Left kidney (tissue), 2 donors: ENCODE results near the gene EPB41L2. TPM values are rescaled to one million over a fixed set of nuclear protein-coding genes. Genes with fewer than 3 reads are reported as not detected.
A peak's percentile ranks its signal among the peaks of the same experiment; 100 is the strongest.

Experiments
- DNase-seq: peaks from one replicate; pipeline ENCODE4 v3.0.0-alpha.2; 2013
- polyA plus RNA-seq: library from polyadenylated mRNA; unstranded; fragments of 120-200 nt; gene quantifications from one replicate; pipeline ENCODE4 v1.2.1, GENCODE V29; 2013; ENCODE audit not compliant: insufficient read length

The EPB41L2 gene
- polyA plus RNA-seq, 1 donor: 206 TPM

- no peak for DNase-seq
Observed at GRCh38 chr6:130839379-130839778, 223.7 kb downstream of the EPB41L2 start.

GRCh38 chr6:130838951-130839350 is 224.1 kb downstream of the EPB41L2 start:
- DNase-seq: no peak

GRCh38 chr6:130838250-130838860 is 224.7 kb downstream of the EPB41L2 start:
- no peak for DNase-seq

- no peak for DNase-seq
Observed at GRCh38 chr6:130837067-130837466, 226.0 kb downstream of the EPB41L2 start.

- DNase-seq: no peak
Observed at GRCh38 chr6:130836055-130836640, 226.9 kb downstream of the EPB41L2 start.

GRCh38 chr6:130834482-130835251 is 228.4 kb downstream of the EPB41L2 start:
- no peak for DNase-seq

- DNase-seq: no peak
Observed at GRCh38 chr6:130833569-130833968, 229.5 kb downstream of the EPB41L2 start.

GRCh38 chr6:130831607-130832006 is 231.4 kb downstream of the EPB41L2 start:
- DNase-seq: peak; percentile 7

- DNase-seq: no peak
Observed at GRCh38 chr6:130829333-130829910, 233.6 kb downstream of the EPB41L2 start.

GRCh38 chr6:130827247-130828149 is 235.5 kb downstream of the EPB41L2 start, which contains the start of gene SMLR1:
TSS of gene SMLR1 (plus strand) at chr6:130827406. CDS start at chr6:130827414, 8 bp downstream.
- no peak for DNase-seq

- DNase-seq: no peak
Observed at GRCh38 chr6:130826442-130827246, 236.4 kb downstream of the EPB41L2 start.

- no peak for DNase-seq
Observed at GRCh38 chr6:130825772-130826441, 237.1 kb downstream of the EPB41L2 start.

- no peak for DNase-seq
Observed at GRCh38 chr6:130824978-130825694, 237.9 kb downstream of the EPB41L2 start.

GRCh38 chr6:130822736-130823135 is 240.3 kb downstream of the EPB41L2 start:
- no peak for DNase-seq

GRCh38 chr6:130815200-130816071 is 247.6 kb downstream of the EPB41L2 start:
- DNase-seq: no peak

GRCh38 chr6:130814506-130814905 is 248.5 kb downstream of the EPB41L2 start:
- DNase-seq: no peak

GRCh38 chr6:130811932-130812331 is 251.1 kb downstream of the EPB41L2 start:
- no peak for DNase-seq

- no peak for DNase-seq
Observed at GRCh38 chr6:130810307-130811030, 252.6 kb downstream of the EPB41L2 start.
